ENCODE measurements around the gene TFAP2D.

The TFAP2D gene

GRCh38 chr6:50721978-50722377, 8.7 kb downstream of the TFAP2D start:
- Histone ChIP-seq H3K4me3 (ENCODE audit: low read depth, low read length) (no peak overlapping the region), H3K27ac (ENCODE audit: extremely low read depth, low read depth, low read length) (no peak overlapping the region), H3K4me1 (ENCODE audit: control insufficient read depth, insufficient read depth, low read length) (no peaks in the 10 kb centered on the region), H3K36me3 (ENCODE audit: control insufficient read depth in 2 of 2, insufficient read depth in 1 of 2, low read length in 2 of 2) (no peaks in the 10 kb centered on the region), H3K9me3 (ENCODE audit: control insufficient read depth, insufficient read depth, low read depth, low read length) (no peaks in the 10 kb centered on the region)
- TF ChIP-seq ZNF394 (tag by site-specific recombination; IDR thresholded peaks at IDR 0.05; ENCODE audit: borderline replicate concordance): no peak
- TF ChIP-seq ZNF169 (tag by site-specific recombination; IDR thresholded peaks at IDR 0.05): no peak
- no peak for TF ChIP-seq ZNF19 (tag by site-specific recombination; IDR thresholded peaks at IDR 0.05; ENCODE audit: low read depth)
- TF ChIP-seq GLI2 (tag by site-specific recombination; IDR thresholded peaks at IDR 0.05; ENCODE audit: borderline replicate concordance, low read depth): no peak
- TF ChIP-seq ZNF133 (tag by site-specific recombination; IDR thresholded peaks at IDR 0.05): no peak
- TF ChIP-seq SETDB1 (IDR thresholded peaks at IDR 0.05; ENCODE audit: insufficient read length, low read length): no peak
- no peak for TF ChIP-seq ZNF600 (tag by site-specific recombination; IDR thresholded peaks at IDR 0.05)
- TF ChIP-seq ZNF654 (tag by site-specific recombination; IDR thresholded peaks at IDR 0.05; ENCODE audit: low read depth): no peak
- no peak for TF ChIP-seq ZNF501 (tag by site-specific recombination; IDR thresholded peaks at IDR 0.05)
- TF ChIP-seq ZXDB (tag by site-specific recombination; IDR thresholded peaks at IDR 0.05): no peak
- no peak for TF ChIP-seq ZSCAN5A (tag by site-specific recombination; IDR thresholded peaks at IDR 0.05)
- no peak for TF ChIP-seq ZNF692 (tag by site-specific recombination; IDR thresholded peaks at IDR 0.05)
- no peak for TF ChIP-seq PBX3 (CRISPR knock-in tag; IDR thresholded peaks at IDR 0.05)
- no peak for TF ChIP-seq KLF7 (tag by site-specific recombination; IDR thresholded peaks at IDR 0.05; ENCODE audit: borderline replicate concordance)
- TF ChIP-seq ZNF426 (tag by site-specific recombination; IDR thresholded peaks at IDR 0.05): no peak
- TF ChIP-seq ZNF223 (tag by site-specific recombination; IDR thresholded peaks at IDR 0.05): no peak
- TF ChIP-seq, protein P1, sequence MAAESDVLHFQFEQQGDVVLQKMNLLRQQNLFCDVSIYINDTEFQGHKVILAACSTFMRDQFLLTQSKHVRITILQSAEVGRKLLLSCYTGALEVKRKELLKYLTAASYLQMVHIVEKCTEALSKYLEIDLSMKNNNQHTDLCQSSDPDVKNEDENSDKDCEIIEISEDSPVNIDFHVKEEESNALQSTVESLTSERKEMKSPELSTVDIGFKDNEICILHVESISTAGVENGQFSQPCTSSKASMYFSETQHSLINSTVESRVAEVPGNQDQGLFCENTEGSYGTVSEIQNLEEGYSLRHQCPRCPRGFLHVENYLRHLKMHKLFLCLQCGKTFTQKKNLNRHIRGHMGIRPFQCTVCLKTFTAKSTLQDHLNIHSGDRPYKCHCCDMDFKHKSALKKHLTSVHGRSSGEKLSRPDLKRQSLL (tag by site-specific recombination; IDR thresholded peaks at IDR 0.05): no peak
- ChIA-PET CTCF (interaction anchor here (0.7 kb wide), 1 partner anchor 1093 kb away, joined by 3 read pairs; no protein-coding TSS in a partner anchor), POLR2A (no interaction called here)

- no peaks in the 10 kb centered on the region for H3K36me3 ChIP-seq (ENCODE audit: control insufficient read depth in 2 of 2, insufficient read depth in 1 of 2, low read length in 2 of 2)
- ChIA-PET CTCF (no interaction called here), POLR2A (no interaction called here)
- no peak overlapping the region for H3K4me3 ChIP-seq (ENCODE audit: low read depth, low read length)
- no peak for TF ChIP-seq ZNF146 (tag by site-specific recombination; IDR thresholded peaks at IDR 0.05)
- no peak for TF ChIP-seq ZNF596 (tag by site-specific recombination; IDR thresholded peaks at IDR 0.05)
- no peak for TF ChIP-seq ZNF548 (tag by site-specific recombination; IDR thresholded peaks at IDR 0.05)
- TF ChIP-seq PRDM4 (tag by site-specific recombination; IDR thresholded peaks at IDR 0.05): no peak
- TF ChIP-seq ZNF48 (tag by site-specific recombination; IDR thresholded peaks at IDR 0.05): no peak
- no peak for TF ChIP-seq ZNF18 (tag by site-specific recombination; IDR thresholded peaks at IDR 0.05)
- H3K27ac ChIP-seq (ENCODE audit: extremely low read depth, low read depth, low read length): no peak overlapping the region
- no peaks in the 10 kb centered on the region for H3K4me1 ChIP-seq (ENCODE audit: control insufficient read depth, insufficient read depth, low read length)
- no peaks in the 10 kb centered on the region for H3K9me3 ChIP-seq (ENCODE audit: control insufficient read depth, insufficient read depth, low read depth, low read length)
Measured at GRCh38 chr6:50722829-50723554, 9.7 kb downstream of the TFAP2D start.
